ENCODE measurements around the gene DAGLB. TPM values are rescaled to one million over a fixed set of nuclear protein-coding genes. Genes with fewer than 3 reads are reported as not detected.

The DAGLB gene
- total RNA-seq, 1 donor from 2014 or later, result 28.3 TPM

- H3K9ac ChIP-seq (ENCODE audit: low read length), result no peak overlapping the region
- FAIRE-seq, result no peak
- H3K79me2 ChIP-seq (ENCODE audit: insufficient read depth, low read length), result no peaks in the 10 kb centered on the region
- no peak overlapping the region for H2AFZ ChIP-seq (ENCODE audit: low read depth, low read length)
- no peak overlapping the region for H3K4me3 ChIP-seq (ENCODE audit: insufficient read depth, low read depth, low read length)
- H3K4me1 Mint-ChIP-seq (ENCODE audit: low read depth, unreplicated experiment), result peaks cover 2% of the 10 kb centered on the region
- no peaks in the 10 kb centered on the region for H3K9me3 ChIP-seq (ENCODE audit: insufficient read depth, low read depth, low read length)
- no peaks in the 10 kb centered on the region for H3K36me3 Mint-ChIP-seq (ENCODE audit: low read depth, unreplicated experiment)
- H3K4me2 ChIP-seq (ENCODE audit: low read length), result no peak overlapping the region
- no peak overlapping the region for H3K4me3 Mint-ChIP-seq (ENCODE audit: unreplicated experiment)
- no peaks in the 10 kb centered on the region for H3K9me3 Mint-ChIP-seq (ENCODE audit: unreplicated experiment)
- peaks cover 6% of the 10 kb centered on the region for H3K27me3 ChIP-seq (ENCODE audit: insufficient read depth, low read length)
- no peaks in the 10 kb centered on the region for H3K4me1 ChIP-seq (ENCODE audit: insufficient read depth, low read length)
- no peaks in the 10 kb centered on the region for H4K20me1 ChIP-seq (ENCODE audit: insufficient read depth, low read length)
- no peak for TF ChIP-seq EZH2 (IDR thresholded peaks at IDR 0.05; ENCODE audit: insufficient read depth, low read length)
- TF ChIP-seq CTCF (IDR thresholded peaks at IDR 0.05; ENCODE audit: insufficient read depth, low read depth, low read length), result no peak
- peaks cover 2% of the 10 kb centered on the region for H3K27me3 Mint-ChIP-seq (ENCODE audit: low read depth, unreplicated experiment)
- no peak overlapping the region for H3K27ac Mint-ChIP-seq (ENCODE audit: unreplicated experiment)
- H3K36me3 ChIP-seq (ENCODE audit: insufficient read depth, low read length), result no peaks in the 10 kb centered on the region
- H3K27ac ChIP-seq (ENCODE audit: low read depth, low read length), result no peak overlapping the region
- DNase-seq (ENCODE audit: low read depth), result no peak
Measured at GRCh38 chr7:6496842-6497636, 49.3 kb upstream of the DAGLB start.

- Mint-ChIP-seq H3K36me3 (ENCODE audit: low read depth, unreplicated experiment) (no peaks in the 10 kb centered on the region), H3K27me3 (ENCODE audit: low read depth, unreplicated experiment) (peaks cover 14% of the 10 kb centered on the region), H3K27ac (ENCODE audit: unreplicated experiment) (no peak overlapping the region), H3K4me1 (ENCODE audit: low read depth, unreplicated experiment) (peaks cover 2% of the 10 kb centered on the region), H3K4me3 (ENCODE audit: unreplicated experiment) (no peak overlapping the region), H3K9me3 (ENCODE audit: unreplicated experiment) (no peaks in the 10 kb centered on the region)
- H3K9ac ChIP-seq (ENCODE audit: low read length), result no peak overlapping the region
- no peaks in the 10 kb centered on the region for H3K79me2 ChIP-seq (ENCODE audit: insufficient read depth, low read length)
- peaks cover 6% of the 10 kb centered on the region for H3K27me3 ChIP-seq (ENCODE audit: insufficient read depth, low read length)
- H3K9me3 ChIP-seq (ENCODE audit: insufficient read depth, low read depth, low read length), result no peaks in the 10 kb centered on the region
- no peaks in the 10 kb centered on the region for H3K36me3 ChIP-seq (ENCODE audit: insufficient read depth, low read length)
- FAIRE-seq (no peak), DNase-seq (ENCODE audit: low read depth) (no peak)
- H3K4me1 ChIP-seq (ENCODE audit: insufficient read depth, low read length), result no peaks in the 10 kb centered on the region
- no peak overlapping the region for H3K4me3 ChIP-seq (ENCODE audit: insufficient read depth, low read depth, low read length)
- H4K20me1 ChIP-seq (ENCODE audit: insufficient read depth, low read length), result no peaks in the 10 kb centered on the region
- H3K27ac ChIP-seq (ENCODE audit: low read depth, low read length), result no peak overlapping the region
- no peak overlapping the region for H2AFZ ChIP-seq (ENCODE audit: low read depth, low read length)
- TF ChIP-seq EZH2 (IDR thresholded peaks at IDR 0.05; ENCODE audit: insufficient read depth, low read length) (no peak), CTCF (IDR thresholded peaks at IDR 0.05; ENCODE audit: insufficient read depth, low read depth, low read length) (no peak)
- no peak overlapping the region for H3K4me2 ChIP-seq (ENCODE audit: low read length)
Measured at GRCh38 chr7:6495597-6496262, 48.0 kb upstream of the DAGLB start.

- no peak overlapping the region for H3K27ac Mint-ChIP-seq (ENCODE audit: unreplicated experiment)
- no peaks in the 10 kb centered on the region for H3K36me3 ChIP-seq (ENCODE audit: insufficient read depth, low read length)
- no peak for FAIRE-seq
Measured at GRCh38 chr7:6494365-6494764, 46.6 kb upstream of the DAGLB start.

More at GRCh38 chr7:6494365-6494764, 46.6 kb upstream of the DAGLB start:
- no peaks in the 10 kb centered on the region for H3K4me1 ChIP-seq (ENCODE audit: insufficient read depth, low read length)
- Mint-ChIP-seq H3K4me3 (ENCODE audit: unreplicated experiment) (no peak overlapping the region), H3K9me3 (ENCODE audit: unreplicated experiment) (no peaks in the 10 kb centered on the region), H3K36me3 (ENCODE audit: low read depth, unreplicated experiment) (no peaks in the 10 kb centered on the region), H3K27me3 (ENCODE audit: low read depth, unreplicated experiment) (peaks cover 14% of the 10 kb centered on the region), H3K4me1 (ENCODE audit: low read depth, unreplicated experiment) (peaks cover 2% of the 10 kb centered on the region)
- no peak for DNase-seq (ENCODE audit: low read depth)
- no peak overlapping the region for H3K4me2 ChIP-seq (ENCODE audit: low read length)
- H3K27ac ChIP-seq (ENCODE audit: low read depth, low read length), result no peak overlapping the region
- no peak overlapping the region for H2AFZ ChIP-seq (ENCODE audit: low read depth, low read length)
- H3K9me3 ChIP-seq (ENCODE audit: insufficient read depth, low read depth, low read length), result no peaks in the 10 kb centered on the region
- no peak for TF ChIP-seq CTCF (IDR thresholded peaks at IDR 0.05; ENCODE audit: insufficient read depth, low read depth, low read length)
- H3K9ac ChIP-seq (ENCODE audit: low read length), result no peak overlapping the region
- no peak overlapping the region for H3K4me3 ChIP-seq (ENCODE audit: insufficient read depth, low read depth, low read length)
- H4K20me1 ChIP-seq (ENCODE audit: insufficient read depth, low read length), result no peaks in the 10 kb centered on the region
- no peaks in the 10 kb centered on the region for H3K79me2 ChIP-seq (ENCODE audit: insufficient read depth, low read length)
- peaks cover 6% of the 10 kb centered on the region for H3K27me3 ChIP-seq (ENCODE audit: insufficient read depth, low read length)

Data from astrocyte (in vitro differentiated cells and primary cell).